Prostate gland (tissue), 2 donors: ENCODE measurements around the gene SUPT3H.

ENCODE experiments used
- POLR2A ChIP-seq: fragments of 450-650 bp; IDR thresholded peaks from one replicate; pipeline ENCODE4 v1.6.1; 2016; ENCODE audit warnings: antibody characterized with exemption, mild to moderate bottlenecking
- POLR2AphosphoS5 ChIP-seq: sonication (generic); formaldehyde crosslinking; IDR thresholded peaks from one replicate; pipeline ENCODE4 v1.6.1; 2017; ENCODE audit warnings: antibody characterized with exemption
- TF ChIP-seq, protein P1 (sequence below), 4 experiments: fragments of 200-600 bp in 2 of 4; fragments of 450-650 bp in 2 of 4; sonication (generic) in 2 of 4; IDR thresholded peaks; 1 replicate in 3 of 4; 2 replicates in 1 of 4; pipeline ENCODE4 v1.5.1; 2016 to 2019; ENCODE audit warnings: antibody characterized with exemption in 4 of 4, mild to moderate bottlenecking in 2 of 4, moderate library complexity in 2 of 4

DNA sequence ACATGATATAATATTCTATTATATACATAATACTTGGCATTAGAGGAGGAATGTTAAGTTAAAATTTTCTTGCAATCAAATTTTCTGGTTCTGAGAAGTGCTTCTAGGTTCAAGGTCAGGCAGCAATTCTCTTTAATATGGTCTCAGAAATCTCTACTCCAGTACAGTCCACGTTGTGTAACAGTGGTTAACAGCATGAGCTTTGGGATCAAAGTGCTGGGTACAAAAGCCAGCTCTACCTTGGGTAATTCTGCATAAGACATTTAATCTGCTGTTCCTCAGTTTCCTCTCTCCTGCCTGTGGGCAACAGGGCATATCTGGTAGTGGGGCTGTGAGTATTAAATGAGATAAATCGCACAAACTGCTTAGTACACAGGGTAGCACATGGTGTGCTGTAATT lies 552.5 kb downstream of the SUPT3H start:
- TF ChIP-seq, protein P1, sequence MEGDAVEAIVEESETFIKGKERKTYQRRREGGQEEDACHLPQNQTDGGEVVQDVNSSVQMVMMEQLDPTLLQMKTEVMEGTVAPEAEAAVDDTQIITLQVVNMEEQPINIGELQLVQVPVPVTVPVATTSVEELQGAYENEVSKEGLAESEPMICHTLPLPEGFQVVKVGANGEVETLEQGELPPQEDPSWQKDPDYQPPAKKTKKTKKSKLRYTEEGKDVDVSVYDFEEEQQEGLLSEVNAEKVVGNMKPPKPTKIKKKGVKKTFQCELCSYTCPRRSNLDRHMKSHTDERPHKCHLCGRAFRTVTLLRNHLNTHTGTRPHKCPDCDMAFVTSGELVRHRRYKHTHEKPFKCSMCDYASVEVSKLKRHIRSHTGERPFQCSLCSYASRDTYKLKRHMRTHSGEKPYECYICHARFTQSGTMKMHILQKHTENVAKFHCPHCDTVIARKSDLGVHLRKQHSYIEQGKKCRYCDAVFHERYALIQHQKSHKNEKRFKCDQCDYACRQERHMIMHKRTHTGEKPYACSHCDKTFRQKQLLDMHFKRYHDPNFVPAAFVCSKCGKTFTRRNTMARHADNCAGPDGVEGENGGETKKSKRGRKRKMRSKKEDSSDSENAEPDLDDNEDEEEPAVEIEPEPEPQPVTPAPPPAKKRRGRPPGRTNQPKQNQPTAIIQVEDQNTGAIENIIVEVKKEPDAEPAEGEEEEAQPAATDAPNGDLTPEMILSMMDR (IDR thresholded peaks at IDR 0.05) = no peak
- TF ChIP-seq POLR2A (no peak), POLR2AphosphoS5 (no peak)
